G401.6 (cell line): ENCODE measurements around the gene HSBP1L1.

Experiments
- FAIRE-seq: peaks from 2 replicates; lab custom pipeline; 2012; peaks lifted over from hg19 to GRCh38; lab: Jason Lieb, UNC

Gene HSBP1L1

GRCh38 chr18:79930020-79930642 lies 34.3 kb upstream of the HSBP1L1 start:
- peak; percentile 77 for FAIRE-seq

GRCh38 chr18:79931475-79931874 lies 33.0 kb upstream of the HSBP1L1 start:
- FAIRE-seq: no peak

DNA sequence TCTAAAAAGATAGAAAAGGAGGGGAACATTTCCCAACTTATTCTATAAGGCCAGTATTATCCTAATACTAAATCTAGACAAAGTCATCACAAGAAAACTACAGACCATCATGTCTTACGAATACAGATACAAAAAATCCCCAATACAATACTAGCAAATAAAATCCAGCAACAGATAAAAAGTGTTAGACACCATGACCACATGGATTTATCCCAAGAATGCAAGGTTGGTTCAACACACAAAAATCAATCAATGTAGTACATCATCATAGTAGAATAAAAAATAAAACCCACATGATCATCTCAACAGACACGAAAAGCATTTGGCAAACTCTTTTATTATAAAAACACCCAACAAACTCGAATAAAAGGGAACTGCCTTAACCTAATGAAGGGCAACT lies 31.5 kb upstream of the HSBP1L1 start:
- FAIRE-seq: peak; percentile 36

- FAIRE-seq: no peak
These were observed 30.7 kb upstream of the HSBP1L1 start for GRCh38 chr18:79933765-79934164.

DNA sequence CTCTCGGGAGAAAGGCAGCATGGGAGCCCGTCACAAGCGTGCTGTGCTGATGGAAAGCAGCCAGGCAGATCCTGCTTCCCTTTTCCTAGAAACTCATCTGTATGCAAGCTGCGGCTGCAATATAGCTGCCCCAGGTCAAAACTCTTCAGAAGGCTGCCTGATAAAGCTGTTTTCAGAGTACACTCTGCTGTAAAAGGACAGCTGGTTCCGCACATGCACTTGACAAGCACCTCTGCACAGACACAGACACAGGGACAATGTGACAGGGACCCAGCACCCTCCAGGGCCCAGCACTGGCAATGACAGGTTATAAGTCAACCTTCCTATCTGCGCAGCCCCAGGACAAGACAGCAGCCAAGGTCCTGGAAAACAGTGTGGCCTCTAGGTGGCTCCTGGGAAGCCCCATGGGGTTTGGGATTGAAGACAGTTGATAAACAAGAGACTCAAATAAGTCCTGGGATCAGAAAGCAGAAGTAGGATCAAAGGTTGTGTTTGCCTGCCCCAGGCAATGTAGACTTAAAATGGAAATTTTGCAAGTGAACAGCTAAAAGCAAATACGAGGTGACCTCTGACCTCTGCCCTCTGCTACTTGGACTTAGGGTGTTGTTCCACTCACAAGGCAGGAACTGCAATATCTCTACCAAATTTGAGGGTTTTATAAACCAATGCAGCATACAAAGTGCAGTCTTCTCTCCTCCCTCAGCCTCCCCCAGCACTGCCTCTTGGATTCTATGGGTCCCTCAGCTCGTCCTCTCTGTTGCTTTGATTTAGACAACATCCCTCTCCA lies 29.9 kb upstream of the HSBP1L1 start:
- FAIRE-seq: no peak

DNA sequence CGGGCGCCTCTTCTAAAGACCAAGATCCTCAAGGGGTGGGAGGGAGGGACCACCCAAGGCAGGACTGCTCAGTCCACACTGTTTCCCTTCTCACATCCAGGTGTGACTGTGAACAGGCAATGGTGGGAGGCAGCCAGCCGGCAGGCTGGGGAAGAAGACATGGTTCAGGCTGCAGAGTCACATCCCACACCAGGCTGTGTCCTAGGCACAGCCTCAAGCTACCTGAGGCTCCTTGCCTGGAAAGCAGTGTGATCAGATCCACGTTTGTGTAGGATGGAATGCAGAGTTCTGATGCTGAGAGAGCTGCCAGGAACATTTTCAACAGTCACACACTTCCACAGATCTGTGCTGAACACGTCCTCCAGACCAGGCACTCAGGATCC lies 29.4 kb upstream of the HSBP1L1 start:
- FAIRE-seq: no peak

DNA sequence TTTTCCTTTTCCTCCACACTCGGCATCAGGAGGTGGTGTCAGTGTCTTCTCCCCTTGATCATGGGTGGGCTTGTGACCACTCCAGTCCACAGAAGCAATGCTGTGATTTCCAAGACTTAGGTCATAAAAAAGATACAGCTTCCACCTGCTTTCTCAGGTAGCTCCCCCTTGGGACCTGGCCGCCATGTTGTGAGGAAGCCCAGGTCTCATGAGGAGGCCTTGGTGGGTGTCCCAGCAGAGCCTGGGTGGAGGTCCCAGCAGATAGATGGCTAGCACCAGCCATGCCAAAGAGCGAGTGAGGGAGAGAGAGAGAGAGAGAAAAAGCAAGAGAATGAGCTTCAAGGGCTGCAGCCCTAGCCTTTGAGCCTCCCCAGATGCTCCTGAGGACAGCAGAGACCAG lies 28.9 kb upstream of the HSBP1L1 start:
- FAIRE-seq: no peak

GRCh38 chr18:79935925-79936324 lies 28.5 kb upstream of the HSBP1L1 start:
- no peak for FAIRE-seq

DNA sequence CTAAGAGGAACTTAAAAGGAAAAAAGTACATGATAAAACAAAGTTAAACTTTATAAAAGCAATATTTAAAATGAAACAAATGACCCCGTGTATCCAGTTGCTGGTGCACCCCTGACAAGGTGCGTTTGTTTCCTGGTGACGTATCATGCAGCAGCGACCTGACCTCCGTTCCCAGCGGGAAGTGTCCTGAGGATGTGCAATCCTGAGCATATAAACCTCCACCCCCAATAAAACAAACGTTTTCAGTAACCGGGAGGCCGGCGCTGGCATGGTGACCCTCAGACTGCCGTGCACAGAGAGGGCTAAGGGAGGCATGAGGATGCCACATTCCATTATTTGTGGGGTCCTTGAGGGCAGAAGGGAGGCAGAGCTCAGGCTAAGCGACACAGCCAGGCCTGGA lies 27.8 kb upstream of the HSBP1L1 start:
- FAIRE-seq: no peak

DNA sequence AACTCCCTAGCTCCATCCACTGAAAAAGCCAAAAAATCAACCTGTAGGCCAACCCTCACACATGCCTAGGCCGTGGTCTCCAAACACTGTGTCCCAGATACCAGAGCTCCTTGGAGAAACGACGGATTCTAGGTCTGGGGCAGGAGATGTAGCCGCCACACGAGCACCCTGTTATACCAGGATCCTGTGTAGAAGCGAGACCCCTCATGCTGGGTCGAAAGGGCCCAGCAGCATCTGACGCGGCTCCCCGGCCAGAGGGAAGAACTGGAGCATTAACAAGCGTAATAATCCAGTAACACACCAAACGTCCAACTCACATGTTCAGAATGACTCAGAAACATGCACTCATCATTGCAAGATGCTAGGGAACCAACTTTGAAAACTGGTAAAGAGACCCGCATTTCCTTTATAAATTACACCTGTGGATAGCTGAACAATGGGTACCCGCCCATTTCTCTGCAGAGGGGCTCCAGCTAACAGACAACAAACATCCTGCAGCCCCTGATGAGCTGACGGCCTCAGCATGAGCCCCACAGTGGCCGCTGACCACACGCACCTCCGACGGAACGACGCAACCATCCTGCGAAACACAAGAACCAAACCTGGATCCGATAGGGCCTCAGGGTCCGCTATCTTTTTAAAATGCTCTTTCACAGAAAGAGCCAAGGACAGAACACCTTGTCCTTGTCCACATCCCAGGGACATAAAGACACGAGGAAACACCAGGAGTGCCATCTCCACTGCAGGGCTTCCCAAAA lies 27.2 kb upstream of the HSBP1L1 start:
- FAIRE-seq: no peak

DNA sequence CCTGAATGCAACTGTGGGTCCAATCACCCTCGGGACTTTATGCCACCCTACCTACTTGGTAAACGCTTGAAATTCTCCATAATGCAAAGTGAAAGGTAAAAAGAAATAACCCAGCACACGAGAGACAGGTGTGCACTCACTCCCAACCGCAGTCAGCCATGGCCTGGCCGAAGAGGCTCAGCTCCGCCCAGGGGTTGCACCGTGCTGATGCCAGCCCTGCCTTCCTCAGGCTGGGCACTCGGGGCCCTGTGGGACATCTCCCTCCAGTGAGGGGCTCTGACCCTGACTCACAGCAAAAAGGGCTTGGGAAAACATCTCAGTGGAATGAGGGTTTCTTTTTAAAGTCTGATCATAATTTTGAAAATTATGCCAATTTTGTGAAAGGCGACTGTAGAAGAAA lies 26.2 kb upstream of the HSBP1L1 start:
- FAIRE-seq: no peak

GRCh38 chr18:79939096-79939495 lies 25.3 kb upstream of the HSBP1L1 start:
- no peak for FAIRE-seq

DNA sequence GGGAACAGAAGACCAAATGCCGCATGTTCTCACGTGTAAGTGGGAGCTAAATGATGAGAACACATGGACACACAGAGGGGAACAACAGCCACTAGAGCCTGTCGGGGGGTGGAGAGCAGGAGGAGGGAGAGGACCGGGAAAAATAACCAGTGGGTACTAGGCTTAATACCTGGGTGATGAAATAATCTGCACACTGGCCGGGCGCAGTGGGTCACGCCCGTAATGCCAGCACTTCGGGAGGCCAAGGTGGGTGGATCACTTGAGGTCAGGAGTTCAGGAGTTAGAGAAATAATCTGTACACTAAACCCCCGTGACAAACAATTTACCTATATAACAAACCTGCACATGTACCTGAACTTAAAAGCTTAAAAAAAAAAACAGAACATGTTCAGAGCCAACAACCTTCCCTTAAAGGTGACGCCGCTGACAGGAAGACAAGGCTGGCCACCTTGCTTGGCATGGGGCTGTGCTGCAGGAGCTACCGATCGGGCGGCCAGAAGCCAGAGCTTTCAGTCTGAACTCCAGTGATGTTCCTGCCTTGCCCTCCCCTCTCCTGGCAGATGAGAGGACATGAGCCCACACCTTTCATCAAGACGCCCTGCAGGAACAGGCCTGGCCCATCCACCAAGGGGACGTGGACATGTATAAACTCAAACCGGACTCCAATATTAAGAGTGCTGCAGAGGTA lies 24.2 kb upstream of the HSBP1L1 start:
- no peak for FAIRE-seq

GRCh38 chr18:79940814-79941472 lies 23.5 kb upstream of the HSBP1L1 start:
- no peak for FAIRE-seq

- FAIRE-seq: no peak
These were observed 22.8 kb upstream of the HSBP1L1 start for GRCh38 chr18:79941473-79942119.

- no peak for FAIRE-seq
These were observed 22.2 kb upstream of the HSBP1L1 start for GRCh38 chr18:79942211-79942610.

DNA sequence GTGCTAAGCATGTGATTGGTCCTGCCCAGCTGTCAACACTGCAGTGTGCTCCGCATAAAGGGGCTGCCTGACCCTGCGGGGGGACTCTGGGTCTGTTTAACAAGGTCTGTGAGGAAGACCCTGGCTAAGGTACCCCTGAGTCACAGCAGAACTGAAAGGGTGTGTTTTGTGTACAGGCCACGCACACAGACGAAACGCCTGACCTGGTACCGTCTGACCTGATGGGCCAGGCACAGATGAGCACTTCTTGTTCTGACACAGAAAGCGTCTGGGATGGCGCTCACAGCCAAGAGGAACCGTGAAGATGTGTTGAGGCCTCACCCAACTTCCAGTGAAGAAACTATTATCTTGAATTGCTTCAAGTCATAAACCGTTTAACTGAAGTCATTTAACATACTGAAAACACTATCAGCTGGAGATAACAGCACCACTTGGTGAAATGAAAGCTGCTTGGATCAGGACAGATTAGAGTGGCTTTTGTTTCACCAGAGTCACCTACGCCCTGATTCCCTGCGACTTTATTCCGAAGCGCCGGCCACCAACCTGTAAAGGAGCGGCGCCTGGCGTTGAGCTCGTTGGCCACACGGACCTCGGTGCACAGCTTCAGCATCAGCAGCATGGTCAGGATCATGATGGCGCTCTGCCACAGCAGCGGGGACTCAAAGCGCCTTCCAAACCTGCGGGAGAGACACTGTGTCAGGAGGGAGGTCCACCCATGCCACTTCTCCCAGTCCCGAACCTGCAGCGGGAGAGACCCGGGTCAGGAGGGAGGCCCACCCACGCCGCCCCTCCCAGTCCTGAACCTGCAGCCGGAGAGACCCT lies 21.4 kb upstream of the HSBP1L1 start:
- FAIRE-seq: no peak

DNA sequence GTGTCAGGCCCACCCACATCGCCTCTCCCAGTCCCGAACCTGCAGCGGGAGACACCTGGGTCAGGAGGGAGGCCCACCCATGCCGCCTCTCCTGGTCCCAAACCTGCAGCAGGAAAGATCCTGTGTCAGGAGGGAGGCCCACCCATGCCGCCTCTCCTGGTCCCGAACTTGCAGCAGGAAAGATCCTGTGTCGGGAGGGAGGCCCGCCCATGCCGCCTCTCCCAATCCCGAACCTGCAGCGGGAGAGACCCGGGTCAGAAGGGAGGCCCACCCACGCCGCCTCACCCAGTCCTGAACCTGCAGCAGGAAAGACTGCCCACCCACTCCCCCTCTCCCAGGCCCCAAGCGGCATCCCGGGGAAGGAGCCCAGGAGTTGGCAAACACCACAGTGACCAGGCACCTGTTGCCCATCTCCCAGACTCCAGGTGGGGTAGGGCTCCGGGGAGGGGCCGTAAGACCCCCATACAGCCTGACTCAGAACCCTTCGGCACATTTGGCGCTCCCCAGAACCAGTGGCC lies 20.8 kb upstream of the HSBP1L1 start:
- FAIRE-seq: no peak

DNA sequence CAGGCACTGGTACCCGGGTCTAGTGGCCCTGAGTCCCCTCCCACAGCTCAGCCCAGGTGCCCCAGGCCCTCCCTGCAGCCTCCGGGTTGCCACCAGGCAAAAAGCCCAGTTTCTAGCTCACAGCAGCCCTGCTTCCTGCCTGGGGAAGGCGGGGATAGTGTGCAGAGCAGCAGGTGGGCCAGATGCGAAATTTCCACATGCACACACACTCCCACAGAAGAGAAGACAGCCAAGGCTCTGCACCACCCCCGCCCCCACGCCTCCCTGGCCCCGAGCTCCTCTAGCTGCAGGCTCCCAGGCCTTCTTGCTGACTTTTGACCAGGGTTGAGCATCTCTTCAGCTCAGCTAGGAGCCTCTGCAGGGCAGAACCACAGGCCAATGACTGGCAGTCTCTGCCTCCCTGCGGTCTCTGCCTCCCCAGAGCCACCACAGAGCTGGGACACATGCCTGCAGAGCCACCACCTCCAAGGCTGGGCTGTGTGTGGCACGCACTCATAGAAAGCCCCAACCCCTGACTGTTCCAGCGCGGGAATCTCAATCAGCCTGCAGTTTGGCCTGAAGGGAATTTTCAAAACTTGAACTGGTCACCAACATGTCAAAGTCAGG lies 20.2 kb upstream of the HSBP1L1 start:
- FAIRE-seq: no peak

DNA sequence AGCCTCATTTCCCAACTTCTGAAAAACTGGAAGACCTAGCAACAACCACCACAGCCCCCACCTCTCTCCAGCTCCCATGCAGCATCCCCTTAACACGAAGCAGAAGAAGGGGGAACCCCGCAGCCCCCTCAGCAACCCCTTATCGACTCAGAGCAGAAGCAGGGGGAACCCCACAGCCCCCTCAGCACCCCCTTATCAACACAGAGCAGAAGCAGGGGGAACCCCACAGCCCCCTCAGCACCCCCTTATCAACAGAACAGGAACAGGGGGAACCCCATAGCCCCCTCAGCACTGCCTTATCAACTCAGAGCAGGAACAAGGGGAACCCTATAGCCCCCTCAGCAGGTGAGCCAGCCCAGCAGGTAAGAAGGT lies 19.7 kb upstream of the HSBP1L1 start:
- no peak for FAIRE-seq
